ENCODE results near the gene NFKBIE. TPM values are rescaled to one million over a fixed set of nuclear protein-coding genes. Genes with fewer than 3 reads are reported as not detected.

The NFKBIE gene
- total and polyA plus RNA-seq, 2 experiments from 2014 or later, result 14.6 to 25.9 TPM

- 0 out of 2 replicates have a peak overlapping the region, but pooled peaks have one; percentile 10 for H3K27ac Mint-ChIP-seq
- Histone ChIP-seq H3K27me3 (ENCODE audit: insufficient read depth) (0 out of 2 replicates have a peak, but pooled peaks cover 11% of the 10 kb centered on the region), H3K4me1 (ENCODE audit: insufficient read depth) (peaks cover 19% of the 10 kb centered on the region; the same call in 1 of the 2 replicates), H2AFZ (no peak overlapping the region), H3F3A (replicated peaks; ENCODE audit: low read depth) (peaks cover 27% of the 10 kb centered on the region), H3K36me3 (ENCODE audit: insufficient read depth) (peaks cover 4% of the 10 kb centered on the region; the same call in 1 of the 2 replicates), H3K4me3 (no peak overlapping the region), H4K20me1 (replicated peaks; ENCODE audit: insufficient read depth) (peaks cover 6% of the 10 kb centered on the region; the same call in 1 of the 2 replicates), H3K79me2 (replicated peaks; ENCODE audit: insufficient read depth) (no peaks in the 10 kb centered on the region), H3K27ac (ENCODE audit: low read depth) (peak overlapping the region; percentile 0; the same call in 1 of the 2 replicates), H3K9me2 (ENCODE audit: insufficient read depth) (no peaks in the 10 kb centered on the region), H3K4me2 (no peak overlapping the region)
- H3K27me3 Mint-ChIP-seq (ENCODE audit: insufficient read depth, low read depth, poor library complexity), result peaks cover 23% of the 10 kb centered on the region
- TF ChIP-seq POLR2AphosphoS5 (IDR thresholded peaks at IDR 0.05; ENCODE audit: low read depth) (no peak), ZNF114 (CRISPR knock-in tag; IDR thresholded peaks at IDR 0.05) (no peak), EZH2 (IDR thresholded peaks at IDR 0.05; ENCODE audit: low read depth, unreplicated experiment) (no peak), ZNF462 (CRISPR knock-in tag; IDR thresholded peaks at IDR 0.05) (no peak), JUNB (IDR thresholded peaks at IDR 0.05; ENCODE audit: unreplicated experiment) (no peak), NANOG (IDR thresholded peaks at IDR 0.05; ENCODE audit: borderline replicate concordance) (no peak), ZNF331 (CRISPR knock-in tag; IDR thresholded peaks at IDR 0.05; ENCODE audit: low read depth) (no peak), ETS1 (IDR thresholded peaks at IDR 0.05) (no peak), STAT1 (IDR thresholded peaks at IDR 0.05; ENCODE audit: unreplicated experiment) (no peak), CTCF (conservative IDR thresholded peaks at IDR 0.05; ENCODE audit: low read depth in 2 of 2) (no peak), EZH2phosphoT487 (IDR thresholded peaks at IDR 0.05; ENCODE audit: unreplicated experiment) (no peak), REST (IDR thresholded peaks at IDR 0.05; ENCODE audit: unreplicated experiment) (no peak), CREB1 (CRISPR knock-in tag; IDR thresholded peaks at IDR 0.05; ENCODE audit: low read depth) (no peak)
- H3K9me3 Mint-ChIP-seq, result no peaks in the 10 kb centered on the region; the same call in 2 of the 3 replicates
- H3K4me1 Mint-ChIP-seq, result peaks cover 43% of the 10 kb centered on the region
- peak overlapping the region; percentile 6; the same call in 1 of the 3 replicates for H3K4me3 Mint-ChIP-seq
- peaks cover 59% of the 10 kb centered on the region for H3K36me3 Mint-ChIP-seq (ENCODE audit: low read depth)
- ATAC-seq (no peak), DNase-seq (ENCODE audit: low spot score) (no peak)
Measured at GRCh38 chr6:44235269-44235668, 30.1 kb downstream of the NFKBIE start.

Data from GM23338 (cell line).